Ovary (tissue), 3 donors: ENCODE measurements around the gene DENND5A.

Experiments used
- CTCF ChIP-seq, 3 donors: fragments of 450-650 bp in 2 of 3; fragments of 200-600 bp in 1 of 3; IDR thresholded peaks; one replicate each; pipeline versions ENCODE4 v1.5.1 to v1.8.0; 2016 to 2022; ENCODE audit warnings: antibody characterized with exemption in 3 of 3, mild to moderate bottlenecking in 1 of 3
- EP300 ChIP-seq: sonication (generic); formaldehyde crosslinking; IDR thresholded peaks from one replicate; pipeline ENCODE4 v1.6.1; 2017; ENCODE audit warnings: antibody characterized with exemption
- POLR2A ChIP-seq: fragments of 450-650 bp; IDR thresholded peaks from one replicate; pipeline ENCODE4 v1.6.1; 2017; ENCODE audit warnings: antibody characterized with exemption, mild to moderate bottlenecking, moderate library complexity
- donor health status: DM: no; HTN: no; CAD: no.

- TF ChIP-seq CTCF (IDR thresholded peaks at IDR 0.05) (no peak), POLR2A (no peak), EP300 (no peak)
Observed at GRCh38 chr11:9146477-9146876, 118.7 kb downstream of the DENND5A start.
